CD4-positive, alpha-beta T cell treated with Interleukin-17A for 4 hours (primary cell): Measurements from ENCODE around the gene SLC25A44.
"Not testable (repeated sequence)": the region's sequence is repeated elsewhere in the genome, so short reads cannot be mapped to it uniquely, and the experiment has no call there.

Experiments used
- DNase-seq: peaks from one replicate; pipeline ENCODE4 v3.0.0-alpha.2; 2020; ENCODE audit warnings: mixed read lengths

The SLC25A44 gene

DNA sequence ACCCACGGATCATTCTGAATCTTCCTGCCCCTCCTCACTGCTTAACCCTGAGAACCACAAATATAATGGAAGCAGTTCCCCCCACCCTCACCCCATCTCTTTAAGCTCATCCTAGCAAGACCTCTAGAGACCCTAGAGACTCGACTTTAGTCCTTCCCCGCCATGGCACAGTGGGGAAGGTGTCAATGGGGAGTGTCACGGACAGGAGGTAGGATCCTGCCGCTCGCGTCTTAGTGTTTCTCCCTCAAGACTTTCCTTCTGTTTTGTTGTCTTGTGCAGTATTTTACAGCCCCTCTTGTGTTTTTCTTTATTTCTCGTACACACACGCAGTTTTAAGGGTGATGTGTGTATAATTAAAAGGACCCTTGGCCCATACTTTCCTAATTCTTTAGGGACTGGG, 18.2 kb downstream of the SLC25A44 start:
- DNase-seq = no peak

- DNase-seq = peak; percentile 96
Observed at GRCh38 chr1:156212833-156213643, 19.1 kb downstream of the SLC25A44 start, which contains the start of gene PMF1. PMF1 (plus strand) TSS chr1:156213007; CDS start chr1:156213016, 9 bp downstream.

DNA sequence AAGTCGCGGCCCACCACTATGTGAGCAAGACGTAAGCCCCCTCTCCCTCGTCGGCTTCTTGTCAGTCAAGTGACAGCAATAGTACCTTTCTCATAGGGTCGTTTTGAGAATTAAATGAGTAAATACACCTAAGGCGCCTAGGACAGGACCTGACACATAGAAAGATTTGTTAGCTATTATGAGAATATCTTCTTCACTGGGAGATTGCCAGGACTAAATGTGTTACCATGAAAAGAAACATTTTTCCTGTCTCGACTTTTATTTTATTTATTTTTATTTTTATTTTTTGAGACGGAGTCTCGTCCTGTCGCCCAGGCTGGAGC, 19.7 kb downstream of the SLC25A44 start:
- no peak for DNase-seq

DNA sequence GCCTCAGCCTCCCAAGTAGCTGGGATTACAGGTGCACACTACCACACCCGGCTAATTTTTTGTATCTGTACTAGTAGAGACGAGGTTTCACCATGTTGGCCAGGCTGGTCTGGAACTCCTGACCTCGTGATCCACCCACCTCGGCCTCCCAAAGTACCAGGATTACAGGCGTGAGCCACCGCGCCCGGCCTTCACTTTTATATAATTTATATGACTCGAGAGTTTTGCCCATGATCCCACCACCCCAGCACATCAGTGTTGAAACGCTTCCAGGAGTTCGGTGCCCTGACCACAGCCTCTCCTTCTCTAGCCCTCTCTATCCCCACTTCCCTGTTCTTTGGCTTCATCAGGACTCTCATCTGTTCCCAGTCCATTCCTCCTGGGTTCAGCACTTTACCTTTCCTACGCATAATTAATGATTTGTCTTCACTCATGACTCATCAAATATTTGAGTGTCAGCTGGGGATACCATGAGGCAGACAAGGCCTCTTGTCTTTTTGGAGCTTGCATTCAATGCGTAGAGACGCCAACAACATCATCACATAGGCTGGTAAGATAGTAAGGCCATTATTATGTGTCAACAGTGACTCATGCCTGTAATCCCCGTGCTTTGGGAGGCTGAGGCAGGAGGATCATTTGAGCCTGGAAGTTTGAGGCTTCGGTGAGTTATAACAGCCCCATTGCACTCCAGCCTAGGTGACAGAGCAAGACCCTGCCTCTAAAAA, 20.3 kb downstream of the SLC25A44 start:
- peak; percentile 18 for DNase-seq

DNA sequence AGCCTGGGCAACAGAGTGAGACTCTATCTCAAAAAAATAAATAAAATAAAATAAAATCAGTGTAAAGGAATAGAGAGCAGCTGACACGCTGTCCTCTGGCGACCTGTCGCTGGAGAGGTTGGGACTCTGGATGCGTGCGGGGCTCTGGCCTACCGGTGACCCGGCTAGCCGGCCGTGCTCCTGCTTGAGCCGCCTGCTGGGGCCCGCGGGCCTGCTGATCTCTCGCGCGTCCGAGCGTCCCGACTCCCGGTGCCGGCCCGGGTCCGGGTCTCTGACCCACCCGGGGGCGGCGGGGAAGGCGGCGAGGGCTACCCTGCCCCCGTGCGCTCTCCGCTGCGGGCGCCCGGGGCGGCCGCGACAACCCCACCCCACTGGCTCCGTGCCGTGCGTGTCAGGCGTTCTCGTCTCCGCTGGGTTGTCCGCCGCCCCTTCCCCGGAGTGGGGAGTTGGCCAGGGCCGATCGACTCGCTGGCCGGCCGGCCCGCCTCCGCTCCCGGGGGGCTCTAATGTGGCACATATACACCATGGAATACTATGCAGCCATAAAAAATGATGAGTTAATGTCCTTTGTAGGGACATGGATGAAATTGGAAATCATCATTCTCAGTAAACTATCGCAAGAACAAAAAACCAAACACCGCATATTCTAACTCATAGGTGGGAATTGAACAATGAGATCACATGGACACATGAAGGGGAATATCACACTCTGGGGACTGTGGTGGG, 22.6 kb downstream of the SLC25A44 start:
- DNase-seq = not testable (repeated sequence)

GRCh38 chr1:156217871-156218270, 24.0 kb downstream of the SLC25A44 start:
- DNase-seq = peak; percentile 40

DNA sequence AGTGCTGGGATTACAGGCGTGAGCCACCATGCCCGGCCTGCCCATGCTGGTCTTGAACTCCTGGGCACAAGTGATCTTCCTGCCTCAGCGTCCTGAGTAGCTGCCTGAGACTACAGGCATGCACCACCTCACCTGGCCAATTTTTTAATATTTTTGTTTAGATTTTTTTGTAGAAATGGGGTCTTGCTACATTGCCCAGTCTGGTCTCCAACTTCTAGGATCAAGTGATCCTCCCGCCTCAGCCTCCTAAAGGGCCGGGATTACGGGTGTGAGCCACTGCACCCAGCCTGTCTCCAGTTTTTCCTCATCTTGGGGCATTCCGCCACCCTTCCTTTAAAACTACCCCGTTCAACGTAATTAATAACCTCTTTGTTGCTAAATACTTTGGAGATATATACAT, 26.3 kb downstream of the SLC25A44 start:
- DNase-seq = no peak

- DNase-seq = no peak
Observed at GRCh38 chr1:156221986-156222692, 28.2 kb downstream of the SLC25A44 start.

DNA sequence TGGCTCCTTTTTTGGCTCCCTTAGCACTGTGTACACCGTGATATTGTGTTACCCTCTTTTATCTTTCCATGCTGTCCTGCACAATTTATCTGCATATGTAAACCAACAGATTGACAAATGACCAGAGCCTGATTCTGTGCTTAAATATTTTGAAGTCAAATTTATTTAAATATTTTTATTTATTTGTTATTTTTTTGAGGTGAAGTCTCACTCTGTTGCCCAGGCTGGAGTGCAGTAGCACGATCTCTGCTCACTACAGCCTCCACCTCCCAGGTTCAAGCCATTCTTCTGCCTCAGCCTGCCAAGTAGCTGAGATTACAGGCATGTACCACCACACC, 31.7 kb downstream of the SLC25A44 start:
- no peak for DNase-seq

- no peak for DNase-seq
Observed at GRCh38 chr1:156226116-156226538, 32.2 kb downstream of the SLC25A44 start.

DNA sequence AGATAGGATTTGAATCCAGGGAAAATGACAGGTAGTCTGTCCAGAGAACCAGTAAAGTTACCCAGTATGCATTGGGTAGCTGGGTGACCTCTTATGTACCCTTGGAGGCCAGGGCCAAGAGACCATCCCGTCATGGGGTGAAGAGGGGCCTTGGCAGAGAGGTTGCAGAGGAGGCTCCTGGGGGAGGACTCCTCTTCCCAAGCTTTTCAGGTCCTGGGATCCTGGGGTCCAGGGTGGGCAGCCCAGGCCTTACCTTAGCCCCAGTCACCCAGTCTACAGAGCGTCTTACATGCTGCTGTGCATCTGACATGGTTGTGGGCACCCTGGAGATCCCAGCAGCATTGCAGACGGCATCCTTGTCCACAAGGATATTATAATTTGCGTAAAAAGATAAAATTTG, 32.9 kb downstream of the SLC25A44 start:
- DNase-seq = no peak

- no peak for DNase-seq
Observed at GRCh38 chr1:156228501-156228900, 34.6 kb downstream of the SLC25A44 start.

GRCh38 chr1:156229809-156230472, 36.0 kb downstream of the SLC25A44 start:
- DNase-seq = no peak

DNA sequence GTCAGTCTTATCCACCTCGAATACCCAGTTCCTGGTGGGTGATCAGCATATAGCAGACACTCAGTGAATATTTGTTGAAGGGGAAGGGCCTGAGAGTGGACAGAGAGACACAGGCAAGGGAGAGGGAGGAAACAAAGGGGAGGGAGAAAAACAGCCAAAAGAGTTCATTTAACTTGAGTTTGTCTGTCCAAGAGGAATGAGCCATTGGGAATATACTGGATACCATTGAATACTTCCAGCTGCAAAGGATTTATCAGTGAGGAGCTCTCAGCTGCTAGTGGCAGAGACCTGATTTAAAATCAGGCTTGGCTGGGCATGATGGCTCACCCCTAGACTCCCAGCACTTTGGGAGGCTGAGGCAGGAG, 36.6 kb downstream of the SLC25A44 start:
- DNase-seq = no peak

GRCh38 chr1:156232201-156232894, 38.4 kb downstream of the SLC25A44 start:
- DNase-seq = no peak

DNA sequence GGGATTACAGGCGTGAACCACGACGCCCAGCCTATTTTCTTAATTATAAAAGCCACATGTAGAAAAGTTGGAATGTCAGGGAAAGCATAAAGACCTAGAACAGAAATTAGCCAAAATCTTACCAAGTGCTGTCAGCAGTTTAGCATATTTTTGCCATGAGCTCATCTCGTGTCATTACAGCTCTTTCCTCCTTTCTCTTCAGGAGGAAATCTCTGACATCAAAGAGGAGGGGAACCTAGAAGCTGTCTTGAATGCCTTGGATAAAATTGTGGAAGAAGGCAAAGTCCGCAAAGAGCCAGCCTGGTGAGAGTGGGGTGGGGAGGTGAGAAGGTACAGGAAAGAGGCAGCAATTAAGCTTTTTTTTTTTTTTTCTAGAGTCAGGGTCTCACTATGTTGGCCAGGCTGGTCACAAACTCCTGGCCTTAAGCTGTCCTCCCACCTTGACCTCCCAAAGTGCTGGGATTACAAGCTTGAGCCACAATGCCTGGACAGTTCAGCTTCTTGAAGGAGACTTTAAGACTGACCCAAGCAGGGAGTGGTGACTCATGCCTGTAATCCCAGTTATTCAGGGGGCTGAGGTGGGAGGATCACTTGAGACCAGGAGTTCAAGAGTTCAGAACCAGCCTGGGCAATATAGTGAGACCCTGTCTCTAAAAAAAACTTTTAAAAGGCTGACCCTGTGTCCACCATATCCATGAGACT, 39.7 kb downstream of the SLC25A44 start:
- DNase-seq = no peak

DNA sequence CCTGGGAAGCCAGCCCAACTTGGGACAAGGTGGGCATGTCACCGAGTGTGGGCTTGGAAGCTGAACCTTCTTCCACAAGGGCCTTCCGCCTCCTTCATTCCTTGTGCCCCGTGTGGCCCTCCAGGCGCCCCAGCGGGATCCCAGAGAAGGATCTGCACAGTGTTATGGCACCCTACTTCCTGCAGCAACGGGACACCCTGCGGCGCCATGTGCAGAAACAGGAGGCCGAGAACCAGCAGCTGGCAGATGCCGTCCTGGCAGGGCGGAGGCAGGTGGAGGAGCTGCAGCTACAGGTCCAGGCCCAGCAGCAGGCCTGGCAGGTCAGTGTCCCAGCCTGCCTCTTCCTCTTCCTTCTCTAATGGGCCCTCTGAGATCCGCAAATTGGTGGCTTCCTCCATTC, 42.3 kb downstream of the SLC25A44 start:
- DNase-seq = no peak

DNA sequence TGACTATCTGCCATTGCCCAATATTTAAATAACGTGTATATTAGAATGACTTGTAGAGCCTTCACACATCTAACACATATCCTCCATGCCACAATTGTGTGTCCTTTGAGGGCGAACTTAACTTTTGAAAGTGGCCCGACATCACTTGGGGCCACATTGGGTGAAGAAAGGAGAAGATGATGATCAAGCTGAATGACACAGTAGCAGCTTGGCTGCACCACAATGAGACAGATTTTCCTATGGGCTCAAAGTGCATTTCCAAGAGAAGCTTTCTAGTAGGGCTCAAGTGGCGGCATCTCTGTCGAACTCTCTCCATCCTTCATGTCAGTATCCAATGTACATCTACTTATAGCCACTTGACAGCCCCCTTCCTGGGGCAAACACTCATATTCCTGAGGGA, 44.3 kb downstream of the SLC25A44 start:
- DNase-seq = no peak

- no peak for DNase-seq
Observed at GRCh38 chr1:156241311-156241811, 47.5 kb downstream of the SLC25A44 start.

DNA sequence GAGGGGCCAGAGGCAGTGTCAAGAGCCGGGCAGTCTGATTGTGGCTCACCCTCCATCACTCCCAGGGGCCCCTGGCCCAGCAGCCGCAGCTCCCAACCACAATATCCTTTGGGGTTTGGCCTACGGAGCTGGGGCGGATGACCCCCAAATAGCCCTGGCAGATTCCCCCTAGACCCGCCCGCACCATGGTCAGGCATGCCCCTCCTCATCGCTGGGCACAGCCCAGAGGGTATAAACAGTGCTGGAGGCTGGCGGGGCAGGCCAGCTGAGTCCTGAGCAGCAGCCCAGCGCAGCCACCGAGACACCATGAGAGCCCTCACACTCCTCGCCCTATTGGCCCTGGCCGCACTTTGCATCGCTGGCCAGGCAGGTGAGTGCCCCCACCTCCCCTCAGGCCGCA, 48.0 kb downstream of the SLC25A44 start, which contains the start of gene BGLAP:
TSS of gene BGLAP (plus strand) at position 259 of the 400 bp plus-strand sequence. CDS start at position 307, 48 bp downstream.
- no peak for DNase-seq

DNA sequence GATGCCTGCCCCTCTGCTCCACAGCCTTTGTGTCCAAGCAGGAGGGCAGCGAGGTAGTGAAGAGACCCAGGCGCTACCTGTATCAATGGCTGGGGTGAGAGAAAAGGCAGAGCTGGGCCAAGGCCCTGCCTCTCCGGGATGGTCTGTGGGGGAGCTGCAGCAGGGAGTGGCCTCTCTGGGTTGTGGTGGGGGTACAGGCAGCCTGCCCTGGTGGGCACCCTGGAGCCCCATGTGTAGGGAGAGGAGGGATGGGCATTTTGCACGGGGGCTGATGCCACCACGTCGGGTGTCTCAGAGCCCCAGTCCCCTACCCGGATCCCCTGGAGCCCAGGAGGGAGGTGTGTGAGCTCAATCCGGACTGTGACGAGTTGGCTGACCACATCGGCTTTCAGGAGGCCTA, 48.8 kb downstream of the SLC25A44 start:
- DNase-seq = no peak
